Left cardiac atrium (tissue), 4 donors: Measurements from ENCODE around the gene C1QB. TPM values are rescaled to one million over a fixed set of nuclear protein-coding genes. Genes with fewer than 3 reads are reported as not detected.

Source experiments
- ATAC-seq, 2 donors: fragments of 200-7000 bp; cut with Tn5 transposase; one replicate each; pipeline ENCODE4 v1.9.1; 2020; ENCODE audit warnings: mild to moderate bottlenecking in 2 of 2, moderate library complexity in 2 of 2
- DNase-seq: peaks from one replicate; pipeline ENCODE4 v3.0.0-alpha.2; 2020
- intact Hi-C, 2 donors: fragments of 100-400 bp; cut with DNase I; formaldehyde crosslinking; loops; one replicate each; pipeline versions ENCODE4 v1.14.1 to v1.15.1; 2022 to 2023
- long read RNA-seq: library from polyadenylated mRNA; unstranded; transcript quantifications from one replicate; pipeline ENCODE4 v2.0.0, GENCODE V29; 2021
- total RNA-seq, 2 donors: library from RNA; stranded (reverse); fragmentation: NEBNext Ultra II Directional; extraction: Animal tissue kit (Norgen Biotek cat#: 25700); gene quantifications; one replicate each; pipeline ENCODE4 v1.2.1, GENCODE V29; 2021
- donor health status: DM: no; HTN: yes; CAD: no.
- donor health status: DM: no; HTN: yes; CAD: no; lungs with severe emphysema.
- donor health status: DM: yes; HTN: yes; CAD: no.
- donor health status: Dilated cardiomyopathy.

C1QB gene, protein sequence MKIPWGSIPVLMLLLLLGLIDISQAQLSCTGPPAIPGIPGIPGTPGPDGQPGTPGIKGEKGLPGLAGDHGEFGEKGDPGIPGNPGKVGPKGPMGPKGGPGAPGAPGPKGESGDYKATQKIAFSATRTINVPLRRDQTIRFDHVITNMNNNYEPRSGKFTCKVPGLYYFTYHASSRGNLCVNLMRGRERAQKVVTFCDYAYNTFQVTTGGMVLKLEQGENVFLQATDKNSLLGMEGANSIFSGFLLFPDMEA
- 100 to 1,000 TPM; 133 to 356 TPM for total RNA-seq
- long read RNA-seq, transcript C1QB-203 (3 exons, 1,254 nt), result major isoform, 13 of 14 reads
- long read RNA-seq, partial matches to known transcripts, result 0 of 14 reads
- long read RNA-seq, other reads (novel, unspliced or antisense), result 1 of 14 reads

DNA sequence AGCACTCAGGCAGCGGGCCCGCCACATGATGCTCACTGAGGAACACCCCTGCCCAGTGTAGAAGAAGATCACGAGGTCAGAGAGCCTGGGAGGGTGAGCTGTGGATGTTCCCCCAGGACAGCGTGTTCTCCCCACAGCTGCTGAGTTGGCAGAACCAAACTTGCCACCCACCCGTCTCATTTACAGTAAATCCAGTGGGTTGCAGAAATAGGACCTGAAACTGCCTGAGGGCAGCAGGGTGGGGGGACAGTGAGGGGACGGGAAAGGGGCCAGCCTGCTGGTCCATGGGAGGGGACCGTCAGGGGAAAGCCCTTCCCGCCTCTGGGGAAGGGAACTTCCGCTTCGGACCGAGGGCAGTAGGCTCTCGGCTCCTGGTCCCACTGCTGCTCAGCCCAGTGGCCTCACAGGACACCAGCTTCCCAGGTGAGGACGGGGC, at the start of gene C1QB:
Gene C1QB (plus strand): TSS at position 356 of the 436 bp plus-strand sequence. CDS start 6,227 bp downstream, outside the sequence.
- intact Hi-C loops, result no loop called here
- DNase-seq (peak; percentile 45), ATAC-seq (peak; percentile 74 to 84)

- no peak for DNase-seq
- intact Hi-C loops, result no loop called here
- no peak for ATAC-seq
Measured at GRCh38 chr1:22606161-22606560, 46.9 kb upstream of the C1QB start.

DNA sequence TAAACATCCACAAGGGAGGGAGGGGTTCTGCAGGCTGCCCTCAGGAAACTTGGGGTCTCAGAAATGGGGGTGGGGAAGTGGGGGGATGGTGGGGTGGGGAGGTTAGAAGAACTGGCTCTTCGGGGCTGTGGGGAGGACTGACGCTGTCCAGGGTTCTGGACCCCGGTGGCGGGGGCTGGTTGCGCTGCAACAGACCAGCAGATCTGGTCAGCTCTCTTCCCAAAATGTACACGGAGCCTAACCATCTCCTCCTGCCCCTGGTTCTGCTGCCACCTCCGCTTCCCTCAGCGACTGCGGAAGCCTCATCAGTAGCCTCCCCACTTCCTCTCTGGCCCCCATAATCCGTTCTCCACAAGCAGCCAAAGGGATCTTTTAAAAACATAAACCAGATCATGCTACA, 45.9 kb upstream of the C1QB start:
- intact Hi-C loops, result no loop called here
- no peak for DNase-seq
- no peak for ATAC-seq

GRCh38 chr1:22608361-22608760, 44.7 kb upstream of the C1QB start:
- no peak for DNase-seq
- no peak for ATAC-seq
- intact Hi-C loops, result no loop called here

DNA sequence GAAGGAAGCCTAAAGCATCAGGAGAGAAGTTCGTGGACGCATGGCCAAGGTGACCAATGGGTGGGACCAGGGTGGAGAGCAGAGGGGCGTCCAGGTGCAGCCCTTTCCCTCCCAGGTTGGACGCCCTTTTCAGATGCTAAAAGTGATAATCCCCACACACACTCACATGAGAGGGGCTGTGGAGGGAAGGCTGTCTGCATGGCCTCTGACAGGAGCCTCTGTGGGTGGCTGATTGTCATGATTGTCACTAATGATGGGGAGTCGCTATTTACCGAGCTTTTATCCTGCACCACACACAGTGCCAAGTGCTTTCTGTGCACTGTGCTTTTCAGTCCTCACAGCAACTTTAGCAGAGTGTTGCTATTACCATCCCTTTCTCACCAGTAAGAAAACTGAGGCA, 43.7 kb upstream of the C1QB start:
- intact Hi-C loops, result no loop called here
- DNase-seq (no peak), ATAC-seq (no peak)

DNA sequence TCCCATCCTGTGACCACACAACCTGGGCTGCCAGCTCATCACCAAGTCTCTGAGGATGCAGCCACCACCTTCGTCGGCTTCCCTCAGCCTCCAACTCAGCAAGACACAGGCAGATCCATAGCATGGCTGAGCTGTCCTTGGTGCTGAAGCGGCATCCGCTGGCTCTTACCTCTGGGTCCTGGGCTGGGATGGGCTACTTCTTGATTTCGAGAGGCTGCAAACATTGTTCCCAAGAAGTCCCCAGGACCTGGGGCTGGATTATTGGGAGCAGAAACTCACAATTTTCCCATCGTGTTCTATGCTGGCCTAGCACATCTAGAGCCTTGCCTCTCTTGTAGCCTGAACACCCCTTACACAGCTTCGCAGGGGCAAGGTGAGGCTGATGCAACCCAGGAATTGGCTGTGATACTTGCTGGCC, 41.5 kb upstream of the C1QB start:
- ATAC-seq (peak in 1 of 2 donors; percentile 59), DNase-seq (peak; percentile 47)
- intact Hi-C loops, result no loop called here

DNA sequence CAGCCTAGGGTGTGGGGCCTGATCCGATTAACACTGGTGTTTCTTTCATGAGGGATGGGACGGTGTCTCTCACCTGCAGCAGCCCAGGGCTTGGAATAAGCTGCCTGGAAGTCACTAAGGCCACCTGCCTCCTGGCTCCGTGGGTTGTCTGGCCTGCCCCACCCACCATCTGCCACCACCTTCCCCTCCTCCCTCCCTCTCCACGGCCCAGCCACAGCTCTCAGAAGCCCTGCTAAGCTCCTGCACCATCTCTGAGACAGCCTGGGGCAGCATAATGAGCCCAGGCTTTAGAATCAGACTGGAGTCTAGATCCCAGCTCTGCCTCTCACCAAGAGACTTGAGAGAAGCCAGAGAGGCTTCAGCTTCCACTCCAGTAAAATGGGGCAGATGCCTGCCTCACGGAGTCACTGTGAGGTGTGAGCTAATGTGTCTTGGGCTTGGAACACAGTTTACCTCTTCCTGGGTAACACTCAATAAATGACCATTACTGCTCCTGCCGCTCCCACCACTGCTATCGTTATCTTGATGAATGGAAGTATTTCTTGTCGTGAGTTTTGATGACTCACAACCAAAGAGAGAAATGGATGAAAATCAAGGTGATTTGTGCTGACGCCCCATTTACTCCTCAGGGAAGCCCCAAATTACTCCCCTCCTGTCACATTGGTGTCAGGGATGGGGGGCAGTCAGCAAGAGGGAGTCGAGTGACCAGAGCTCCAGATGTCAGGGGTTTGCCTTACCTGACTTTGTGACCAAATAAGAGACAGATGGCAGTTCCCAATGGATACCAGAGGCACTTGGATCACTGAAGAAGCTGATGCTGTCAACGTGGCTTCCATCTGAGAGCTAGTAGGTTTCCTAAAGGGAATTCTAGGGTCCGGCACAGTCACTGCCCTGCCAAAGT, 40.1 kb upstream of the C1QB start:
- intact Hi-C loops, result no loop called here
- DNase-seq (no peak), ATAC-seq (no peak)

- ATAC-seq (no peak), DNase-seq (no peak)
- intact Hi-C loops, result no loop called here
Measured at GRCh38 chr1:22613572-22613918, 39.5 kb upstream of the C1QB start.

- ATAC-seq (no peak), DNase-seq (no peak)
- intact Hi-C loops, result no loop called here
Measured at GRCh38 chr1:22613951-22614350, 39.1 kb upstream of the C1QB start.

DNA sequence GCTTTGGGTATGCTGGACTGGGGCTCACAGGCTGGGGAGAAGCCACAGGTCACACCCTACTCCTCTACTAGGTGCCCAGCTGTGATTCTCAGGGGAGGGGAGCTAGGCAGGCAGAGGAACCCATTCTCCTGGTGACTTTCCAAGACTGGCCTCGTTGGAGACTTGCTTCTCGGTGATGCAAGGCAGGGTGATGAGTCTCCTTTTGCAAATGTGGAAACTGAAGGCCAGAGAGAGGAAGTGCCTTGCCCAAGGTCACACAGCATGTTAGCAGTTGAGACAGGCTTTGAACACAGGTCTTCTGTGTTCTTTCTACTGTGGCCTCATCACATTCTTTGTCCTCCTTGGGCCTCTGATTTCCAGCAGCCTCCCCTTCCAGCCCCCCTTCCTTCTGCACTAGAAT, 37.1 kb upstream of the C1QB start:
- DNase-seq, result no peak
- intact Hi-C loops, result no loop called here
- ATAC-seq, result no peak

- DNase-seq (no peak), ATAC-seq (no peak)
- intact Hi-C loops, result no loop called here
Measured at GRCh38 chr1:22616571-22616970, 36.5 kb upstream of the C1QB start.

DNA sequence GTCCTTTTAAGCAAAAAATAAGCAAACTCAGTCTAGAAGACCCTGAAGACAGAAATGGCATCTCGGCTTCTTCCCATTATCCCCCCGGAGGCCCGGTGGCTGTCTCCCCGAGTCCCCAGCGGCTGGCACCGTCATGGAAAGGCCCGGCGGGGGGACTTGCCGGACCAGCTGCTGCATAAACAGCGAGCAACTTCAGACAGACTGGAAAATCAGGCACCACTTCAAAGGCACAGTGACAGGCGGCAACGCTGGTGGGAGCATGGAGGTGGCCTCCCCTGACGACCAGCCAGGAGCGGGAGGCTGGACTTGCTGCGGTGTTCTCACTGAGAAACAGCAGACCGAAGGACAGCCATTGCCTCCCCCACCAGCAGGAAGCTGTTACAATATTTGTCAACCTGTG, 35.0 kb upstream of the C1QB start:
- intact Hi-C loops, result no loop called here
- DNase-seq (no peak), ATAC-seq (no peak)

GRCh38 chr1:22619252-22619651, 33.8 kb upstream of the C1QB start:
- intact Hi-C loops, result no loop called here
- ATAC-seq, result no peak
- DNase-seq, result no peak

- intact Hi-C loops, result no loop called here
- no peak for ATAC-seq
- DNase-seq, result no peak
Measured at GRCh38 chr1:22619798-22620197, 33.2 kb upstream of the C1QB start.

- ATAC-seq, result no peak
- intact Hi-C loops, result no loop called here
- DNase-seq, result no peak
Measured at GRCh38 chr1:22621761-22622160, 31.3 kb upstream of the C1QB start.

DNA sequence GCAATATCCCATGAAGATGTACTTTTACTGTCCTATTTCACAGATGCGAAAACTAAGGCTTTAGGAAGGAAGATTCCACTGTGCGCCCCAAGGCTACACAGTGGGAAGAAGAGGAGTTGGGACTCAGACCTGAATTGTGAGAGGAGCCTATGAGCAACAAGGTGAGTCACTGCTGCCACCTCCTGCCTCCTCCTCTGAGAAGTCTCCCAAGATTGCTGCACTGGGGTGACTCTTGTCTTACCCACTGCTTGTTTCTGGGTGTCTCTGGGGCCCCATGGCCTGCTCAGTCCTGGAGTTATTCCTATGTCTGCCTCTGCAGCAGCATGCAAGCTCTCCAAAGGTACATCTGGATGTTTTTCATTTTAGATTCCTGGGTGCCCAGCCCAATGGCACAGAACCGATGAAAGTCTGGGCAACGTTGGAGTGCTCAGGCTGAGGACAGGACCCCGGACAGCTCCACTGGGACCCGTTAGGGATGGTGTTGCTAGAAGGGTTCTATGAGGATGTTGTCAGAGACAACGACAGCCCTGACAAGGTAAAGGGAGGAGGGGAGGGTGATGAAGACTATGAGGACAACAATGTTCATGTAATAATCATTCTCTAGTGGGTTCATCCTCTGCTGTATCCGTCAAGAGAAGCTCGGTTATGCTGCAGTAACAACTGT, 27.6 kb upstream of the C1QB start:
- intact Hi-C loops, result no loop called here
- DNase-seq, result no peak
- no peak for ATAC-seq

- DNase-seq, result no peak
- intact Hi-C loops, result no loop called here
- ATAC-seq, result no peak
Measured at GRCh38 chr1:22626237-22627157, 26.5 kb upstream of the C1QB start.

- intact Hi-C loops, result no loop called here
- no peak for ATAC-seq
- DNase-seq, result no peak
Measured at GRCh38 chr1:22627331-22627730, 25.7 kb upstream of the C1QB start.
